Right lobe of liver (tissue), 4 donors: ENCODE data around the gene ADGRG4.

Experiments
- POLR2A ChIP-seq: fragments of 450-650 bp; IDR thresholded peaks from one replicate; pipeline ENCODE4 v1.6.1; 2017; ENCODE audit warnings: antibody characterized with exemption, mild to moderate bottlenecking
- TF ChIP-seq, protein P1 (sequence below), 4 donors: fragments of 200-600 bp in 3 of 4; fragments of 450-650 bp in 1 of 4; IDR thresholded peaks; one replicate each; pipeline versions ENCODE4 v1.5.1 to v1.8.0; 2016 to 2022; ENCODE audit warnings: antibody characterized with exemption in 4 of 4, mild to moderate bottlenecking in 2 of 4
- donor health status: DM: no; HTN: no; CAD: no.
- donor health status: DM: no; HTN: no; CAD: no.
- donor health status: DM: no; HTN: yes; CAD: no.

- TF ChIP-seq POLR2A, result no peak
- TF ChIP-seq, protein P1, sequence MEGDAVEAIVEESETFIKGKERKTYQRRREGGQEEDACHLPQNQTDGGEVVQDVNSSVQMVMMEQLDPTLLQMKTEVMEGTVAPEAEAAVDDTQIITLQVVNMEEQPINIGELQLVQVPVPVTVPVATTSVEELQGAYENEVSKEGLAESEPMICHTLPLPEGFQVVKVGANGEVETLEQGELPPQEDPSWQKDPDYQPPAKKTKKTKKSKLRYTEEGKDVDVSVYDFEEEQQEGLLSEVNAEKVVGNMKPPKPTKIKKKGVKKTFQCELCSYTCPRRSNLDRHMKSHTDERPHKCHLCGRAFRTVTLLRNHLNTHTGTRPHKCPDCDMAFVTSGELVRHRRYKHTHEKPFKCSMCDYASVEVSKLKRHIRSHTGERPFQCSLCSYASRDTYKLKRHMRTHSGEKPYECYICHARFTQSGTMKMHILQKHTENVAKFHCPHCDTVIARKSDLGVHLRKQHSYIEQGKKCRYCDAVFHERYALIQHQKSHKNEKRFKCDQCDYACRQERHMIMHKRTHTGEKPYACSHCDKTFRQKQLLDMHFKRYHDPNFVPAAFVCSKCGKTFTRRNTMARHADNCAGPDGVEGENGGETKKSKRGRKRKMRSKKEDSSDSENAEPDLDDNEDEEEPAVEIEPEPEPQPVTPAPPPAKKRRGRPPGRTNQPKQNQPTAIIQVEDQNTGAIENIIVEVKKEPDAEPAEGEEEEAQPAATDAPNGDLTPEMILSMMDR (IDR thresholded peaks at IDR 0.05), result no peak
Observed at GRCh38 chrX:136447968-136448367, 147.2 kb downstream of the ADGRG4 start.
